Nephron progenitor cell (in vitro differentiated cells): ENCODE data around the gene SRCAP.
"Not testable (repeated sequence)": the region's sequence is repeated elsewhere in the genome, so short reads cannot be mapped to it uniquely, and the experiment has no call there.

Experiments used
- DNase-seq: peaks from one replicate; pipeline ENCODE4 v3.0.0; 2021
- H3K27ac Mint-ChIP-seq: 2 replicates; pipeline ENCODE4 v1.8.0; 2021; ENCODE audit warnings: mild to moderate bottlenecking, moderate library complexity, mixed read lengths
- H3K27me3 Mint-ChIP-seq: 2 replicates; pipeline ENCODE4 v1.8.0; 2021; ENCODE audit warnings: mild to moderate bottlenecking, low read depth, mixed read lengths; ENCODE audit not compliant: poor library complexity
- H3K36me3 Mint-ChIP-seq: 2 replicates; pipeline ENCODE4 v1.8.0; 2021; ENCODE audit warnings: low read depth, mixed read lengths
- H3K4me1 Mint-ChIP-seq: 2 replicates; pipeline ENCODE4 v1.8.0; 2021; ENCODE audit warnings: mixed read lengths
- H3K4me3 Mint-ChIP-seq: 2 replicates; pipeline ENCODE4 v1.8.0; 2021; ENCODE audit warnings: mild to moderate bottlenecking, moderate library complexity, mixed read lengths
- H3K9me3 Mint-ChIP-seq: 2 replicates; pipeline ENCODE4 v1.8.0; 2021; ENCODE audit warnings: mild to moderate bottlenecking, moderate library complexity, mixed read lengths
- TF ChIP-seq, protein P1 (sequence below): fragments of 200-600 bp; sonication (generic); IDR thresholded peaks from 2 replicates; pipeline ENCODE4 v1.5.0; 2021; ENCODE audit warnings: antibody characterized with exemption

The SRCAP gene

DNA sequence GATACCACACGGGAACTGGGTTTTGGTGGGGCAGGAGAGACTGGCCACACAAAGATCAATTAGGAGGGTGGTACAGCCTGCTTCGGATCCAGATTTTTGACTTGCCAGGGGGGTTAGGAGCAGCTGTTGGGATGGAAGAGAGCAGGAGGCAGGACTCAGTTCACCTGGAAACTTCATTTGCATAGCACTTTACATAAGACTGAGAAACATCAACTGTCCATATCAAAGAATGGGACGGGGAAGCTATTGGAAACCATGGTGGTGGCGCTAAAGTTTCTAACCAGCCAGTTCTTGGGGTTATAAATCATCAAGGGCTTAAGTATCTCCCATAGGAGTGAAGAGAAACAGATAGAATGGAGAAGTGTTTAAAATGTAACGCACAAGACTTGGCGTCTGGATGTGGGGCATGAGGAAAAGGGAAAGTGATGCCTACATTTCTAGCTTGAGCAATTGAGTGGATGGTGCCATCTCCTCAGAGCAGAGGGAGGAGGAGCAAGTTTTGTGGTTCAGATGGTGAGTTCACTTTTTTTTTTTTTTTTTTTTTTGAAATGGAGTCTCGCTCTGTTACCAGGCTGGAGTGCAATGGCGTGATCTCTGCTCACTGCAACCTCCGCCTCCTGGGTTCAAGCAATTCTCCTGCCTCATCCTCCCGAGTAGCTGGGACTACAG, 6.4 kb upstream of the SRCAP start:
- Mint-ChIP-seq H3K4me3 (no peak overlapping the region), H3K27ac (no peak overlapping the region), H3K27me3 (peaks cover 35% of the 10 kb centered on the region), H3K4me1 (peaks cover 39% of the 10 kb centered on the region), H3K36me3 (no peaks in the 10 kb centered on the region), H3K9me3 (no peaks in the 10 kb centered on the region)
- TF ChIP-seq, protein P1, sequence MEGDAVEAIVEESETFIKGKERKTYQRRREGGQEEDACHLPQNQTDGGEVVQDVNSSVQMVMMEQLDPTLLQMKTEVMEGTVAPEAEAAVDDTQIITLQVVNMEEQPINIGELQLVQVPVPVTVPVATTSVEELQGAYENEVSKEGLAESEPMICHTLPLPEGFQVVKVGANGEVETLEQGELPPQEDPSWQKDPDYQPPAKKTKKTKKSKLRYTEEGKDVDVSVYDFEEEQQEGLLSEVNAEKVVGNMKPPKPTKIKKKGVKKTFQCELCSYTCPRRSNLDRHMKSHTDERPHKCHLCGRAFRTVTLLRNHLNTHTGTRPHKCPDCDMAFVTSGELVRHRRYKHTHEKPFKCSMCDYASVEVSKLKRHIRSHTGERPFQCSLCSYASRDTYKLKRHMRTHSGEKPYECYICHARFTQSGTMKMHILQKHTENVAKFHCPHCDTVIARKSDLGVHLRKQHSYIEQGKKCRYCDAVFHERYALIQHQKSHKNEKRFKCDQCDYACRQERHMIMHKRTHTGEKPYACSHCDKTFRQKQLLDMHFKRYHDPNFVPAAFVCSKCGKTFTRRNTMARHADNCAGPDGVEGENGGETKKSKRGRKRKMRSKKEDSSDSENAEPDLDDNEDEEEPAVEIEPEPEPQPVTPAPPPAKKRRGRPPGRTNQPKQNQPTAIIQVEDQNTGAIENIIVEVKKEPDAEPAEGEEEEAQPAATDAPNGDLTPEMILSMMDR = no peak
- DNase-seq = no peak

DNA sequence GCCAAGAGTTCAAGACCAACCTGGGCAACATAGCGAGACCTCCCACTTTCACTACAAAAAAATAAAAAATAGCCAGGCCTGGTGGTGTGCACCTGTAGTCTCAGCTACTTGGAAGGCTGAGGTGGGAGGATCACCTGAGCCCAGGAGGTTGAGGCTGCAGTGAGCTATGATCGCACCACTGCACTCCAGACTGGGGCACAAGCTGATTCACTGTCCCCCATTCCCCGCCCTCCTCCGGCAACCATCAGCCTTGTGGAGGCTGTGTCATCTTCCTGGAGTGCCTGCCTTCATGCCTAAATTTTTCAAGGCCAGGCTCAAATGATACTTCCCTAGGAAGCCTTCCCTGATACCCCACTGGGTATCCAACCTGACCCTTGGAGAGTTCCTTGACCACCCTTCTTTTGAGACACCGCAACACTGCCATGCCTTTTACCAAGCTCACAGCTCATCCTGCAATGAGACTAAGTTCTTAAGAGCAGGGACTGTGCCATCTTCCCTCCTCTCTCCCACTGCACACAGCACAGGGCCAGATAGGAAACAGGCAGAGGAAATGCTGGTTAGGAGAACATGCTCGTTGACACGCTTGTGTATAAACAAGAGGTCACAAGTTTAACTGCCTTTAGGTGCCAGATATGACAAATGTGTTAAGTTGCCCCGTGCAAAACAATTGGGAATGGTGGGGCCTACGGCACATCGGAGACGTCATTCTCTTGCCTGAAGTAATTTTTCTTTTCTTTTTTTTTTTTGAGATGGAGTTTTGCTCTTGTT, 3.9 kb upstream of the SRCAP start:
- peaks cover 10% of the 10 kb centered on the region for H3K27me3 Mint-ChIP-seq
- TF ChIP-seq, protein P1 = no peak
- H3K36me3 Mint-ChIP-seq = peaks cover 2% of the 10 kb centered on the region
- DNase-seq = no peak
- H3K9me3 Mint-ChIP-seq = no peaks in the 10 kb centered on the region
- H3K4me1 Mint-ChIP-seq = peaks cover 50% of the 10 kb centered on the region
- no peak overlapping the region for H3K27ac Mint-ChIP-seq
- H3K4me3 Mint-ChIP-seq = no peak overlapping the region

DNA sequence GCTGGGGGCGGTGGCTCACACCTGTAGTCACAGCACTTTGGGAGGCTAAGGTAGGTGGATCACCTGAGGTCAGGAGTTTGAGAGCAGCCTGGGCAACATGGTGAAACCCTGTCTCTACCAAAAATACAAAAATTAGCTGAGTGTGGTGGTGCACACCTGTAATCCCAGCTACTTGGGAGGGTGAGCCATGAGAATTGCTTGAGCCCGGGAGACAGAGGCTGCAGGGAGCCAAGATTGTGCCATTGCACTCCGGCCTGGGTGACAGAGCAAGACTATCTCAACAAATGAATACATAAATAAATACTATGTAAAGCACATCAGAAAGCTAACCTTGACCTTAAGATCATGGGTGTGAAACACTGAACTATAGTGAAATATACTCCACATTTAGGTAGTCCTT, 2.3 kb upstream of the SRCAP start:
- H3K9me3 Mint-ChIP-seq, H3K27ac Mint-ChIP-seq, H3K27me3 Mint-ChIP-seq, DNase-seq, H3K4me3 Mint-ChIP-seq: not testable (repeated sequence)
- Mint-ChIP-seq H3K36me3 (peaks cover 16% of the 10 kb centered on the region), H3K4me1 (peaks cover 55% of the 10 kb centered on the region)

DNA sequence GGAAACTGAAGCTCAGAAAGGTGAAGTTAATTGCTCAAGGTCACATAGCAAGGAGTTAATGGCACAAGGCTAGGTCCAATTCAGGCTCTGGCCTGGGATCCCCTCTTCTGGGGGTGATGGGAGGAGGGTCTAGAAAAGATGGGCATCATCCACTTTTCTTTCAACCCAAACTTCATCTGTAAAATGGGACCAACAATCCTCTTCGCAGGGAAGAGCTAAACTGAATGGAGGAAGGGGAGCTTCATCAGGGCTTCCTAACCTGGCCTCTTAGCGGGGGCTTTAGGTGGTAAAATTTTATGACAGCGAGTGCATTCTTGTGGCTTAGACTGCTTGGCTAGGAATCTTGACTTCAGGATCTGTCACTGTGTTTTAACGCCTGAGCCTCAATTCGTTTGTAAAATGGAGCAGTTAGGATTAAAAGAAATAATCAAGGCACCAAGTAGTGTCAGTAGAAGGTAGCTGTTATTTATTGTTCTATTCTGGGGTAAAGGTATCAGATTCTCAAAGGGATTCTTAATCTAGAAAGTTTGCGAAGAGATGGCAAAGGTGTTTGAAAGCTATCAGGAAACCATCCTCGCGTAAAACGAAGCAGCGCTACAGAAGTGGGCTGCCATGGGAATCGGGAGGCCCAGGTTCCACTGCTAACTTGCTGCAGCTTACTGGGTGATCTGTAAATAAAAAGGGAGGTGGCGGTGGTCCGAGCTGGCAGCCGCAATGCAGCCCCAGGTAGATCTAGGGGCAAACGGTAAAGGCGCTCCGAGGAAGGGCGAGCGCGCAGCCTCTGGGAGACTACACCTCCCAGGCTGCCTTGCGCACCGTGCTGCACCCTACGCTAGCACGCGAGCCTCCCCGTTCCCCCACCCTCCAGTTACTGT, 1.5 kb upstream of the SRCAP start:
- Mint-ChIP-seq H3K9me3 (no peaks in the 10 kb centered on the region), H3K27ac (peak overlapping the region; percentile 100), H3K4me3 (peak overlapping the region; percentile 96), H3K36me3 (peaks cover 18% of the 10 kb centered on the region), H3K4me1 (peaks cover 47% of the 10 kb centered on the region), H3K27me3 (peaks cover 4% of the 10 kb centered on the region)
- TF ChIP-seq, protein P1 = no peak
- no peak for DNase-seq

DNA sequence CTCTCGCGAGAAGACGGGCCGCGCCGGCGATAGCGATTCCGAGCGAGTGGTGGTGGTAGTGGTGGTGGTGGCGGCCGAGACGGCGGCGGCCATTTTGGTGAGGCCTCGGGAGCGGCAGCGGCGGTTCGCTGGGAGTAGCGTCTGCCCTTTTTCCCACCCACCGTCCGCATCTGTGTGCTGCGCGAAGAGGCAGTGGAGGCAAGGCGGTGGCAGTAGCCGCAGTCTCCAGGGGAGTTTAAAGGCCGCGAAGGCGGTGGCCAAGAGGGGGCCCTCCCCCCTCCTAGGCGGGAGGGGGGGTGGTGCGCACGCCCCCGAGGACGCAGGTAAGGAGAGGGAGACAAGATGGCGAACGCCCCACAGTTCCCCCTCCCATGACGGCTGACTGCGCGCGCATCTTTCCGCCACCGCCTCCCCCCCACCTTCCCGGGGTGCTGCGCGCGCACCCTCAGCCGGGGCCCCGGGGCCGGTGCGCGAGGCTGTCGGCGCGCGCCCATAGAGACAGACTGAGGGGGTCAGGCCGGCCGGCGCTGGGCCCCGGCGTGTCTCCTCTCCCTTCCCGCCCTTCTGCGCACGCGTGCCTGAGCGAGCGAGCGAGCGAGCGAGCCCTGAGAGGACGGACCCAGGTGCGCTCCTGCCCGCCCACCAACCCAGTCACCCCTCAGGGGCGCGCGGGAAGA, 694 bp upstream of the SRCAP start:
- DNase-seq = peak; percentile 98
- Mint-ChIP-seq H3K27me3 (no peaks in the 10 kb centered on the region), H3K36me3 (peaks cover 24% of the 10 kb centered on the region), H3K4me1 (peaks cover 43% of the 10 kb centered on the region), H3K4me3 (peak overlapping the region; percentile 96), H3K9me3 (no peaks in the 10 kb centered on the region), H3K27ac (peak overlapping the region; percentile 100)
- TF ChIP-seq, protein P1 = no peak
